Superior temporal gyrus (tissue), 1 donor: Measurements from ENCODE around the gene TIRAP.
A peak's percentile ranks its signal among the peaks of the same experiment; 100 is the strongest.
"Not testable (repeated sequence)": the region's sequence is repeated elsewhere in the genome, so short reads cannot be mapped to it uniquely, and the experiment has no call there.

Experiments used
- DNase-seq: peaks from one replicate; pipeline ENCODE4 v3.0.0-alpha.2; 2016; ENCODE audit errors: extremely low spot score

Gene TIRAP, protein sequence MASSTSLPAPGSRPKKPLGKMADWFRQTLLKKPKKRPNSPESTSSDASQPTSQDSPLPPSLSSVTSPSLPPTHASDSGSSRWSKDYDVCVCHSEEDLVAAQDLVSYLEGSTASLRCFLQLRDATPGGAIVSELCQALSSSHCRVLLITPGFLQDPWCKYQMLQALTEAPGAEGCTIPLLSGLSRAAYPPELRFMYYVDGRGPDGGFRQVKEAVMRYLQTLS

DNA sequence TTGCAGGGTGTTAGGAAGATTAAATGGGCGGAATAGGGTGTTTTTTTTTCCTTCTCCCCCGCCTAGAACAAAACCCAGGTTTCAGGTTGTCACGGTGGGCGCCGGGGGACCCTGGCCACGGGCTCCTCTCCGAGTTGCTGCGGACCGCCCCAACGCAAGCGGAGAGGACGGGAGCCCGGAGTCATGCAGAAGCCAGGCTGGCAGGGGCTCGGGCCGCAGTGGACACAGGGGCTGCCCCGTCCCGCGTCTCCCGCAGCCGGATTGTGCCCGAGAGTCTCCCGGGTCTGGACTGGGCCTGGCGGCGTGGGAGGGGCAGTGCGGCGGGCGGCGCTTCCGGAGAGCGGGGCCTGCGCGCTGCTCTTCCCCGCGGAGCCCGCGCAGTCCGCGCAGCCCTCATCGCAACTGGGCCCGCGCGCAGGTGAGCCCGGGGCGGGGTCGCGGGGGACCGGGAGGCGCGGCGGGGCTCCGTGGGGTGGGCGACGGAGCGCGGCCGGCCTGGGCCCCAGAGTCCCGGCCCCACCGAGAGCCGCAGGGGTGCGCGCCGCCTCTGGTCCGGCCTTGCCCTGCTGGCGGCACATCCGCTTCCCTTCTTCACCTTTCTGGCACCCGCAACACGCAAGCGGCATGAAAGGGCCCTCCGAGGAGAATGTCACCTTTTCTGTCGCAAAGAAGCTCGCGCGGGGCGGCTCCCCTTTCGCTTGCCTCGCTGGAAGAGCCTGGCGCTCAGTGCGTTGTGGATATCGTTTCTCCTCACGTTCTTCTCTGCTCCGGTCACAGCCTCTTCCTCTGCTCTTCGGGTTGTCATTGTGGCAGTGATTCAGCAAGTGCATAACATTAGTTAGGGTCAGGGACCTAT is at the start of gene TIRAP:
Gene TIRAP (plus strand): TSS at position 358 of the 856 bp plus-strand sequence. CDS start 7,802 bp downstream, outside the sequence.
- peak; percentile 51 for DNase-seq

DNA sequence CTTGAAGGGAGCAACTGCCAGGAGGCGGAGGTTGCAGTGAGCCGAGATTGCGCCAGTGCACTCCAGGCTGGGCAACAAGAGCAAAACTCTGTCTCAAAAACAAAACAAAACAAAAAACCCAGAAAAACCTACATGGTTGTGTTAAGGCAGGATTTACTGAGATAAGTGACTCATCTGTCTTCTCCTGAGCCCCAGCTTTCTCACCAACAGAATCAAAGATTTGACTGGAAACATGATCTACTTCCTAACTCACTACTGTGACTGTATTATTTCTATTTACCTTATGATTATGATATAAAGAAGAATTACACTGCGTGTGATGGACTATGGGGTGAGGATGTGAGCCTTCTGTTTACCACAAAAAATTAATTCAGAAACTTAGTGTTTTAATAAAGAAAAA is 49.5 kb upstream of the TIRAP start:
- DNase-seq, result no peak

DNA sequence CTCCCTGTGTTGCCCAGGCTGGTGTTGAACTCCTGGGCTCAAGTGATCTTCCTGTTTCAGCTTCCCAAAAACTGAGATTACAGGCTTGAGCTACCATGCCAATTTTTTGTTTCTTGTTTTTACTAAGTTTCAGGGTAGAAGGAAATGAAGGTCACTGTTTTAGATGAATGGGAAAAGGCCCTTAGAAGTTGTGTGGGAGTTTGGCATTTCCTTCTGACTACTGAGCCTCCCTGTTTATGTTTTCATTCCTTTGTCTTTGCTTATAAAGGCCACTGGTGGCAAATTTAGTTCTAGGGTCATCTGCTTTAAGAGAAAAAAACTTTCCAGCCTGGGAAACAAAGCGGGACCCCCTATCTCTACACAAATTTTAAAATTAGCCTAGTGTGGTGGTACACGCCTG is 36.3 kb upstream of the TIRAP start:
- DNase-seq, result no peak

DNA sequence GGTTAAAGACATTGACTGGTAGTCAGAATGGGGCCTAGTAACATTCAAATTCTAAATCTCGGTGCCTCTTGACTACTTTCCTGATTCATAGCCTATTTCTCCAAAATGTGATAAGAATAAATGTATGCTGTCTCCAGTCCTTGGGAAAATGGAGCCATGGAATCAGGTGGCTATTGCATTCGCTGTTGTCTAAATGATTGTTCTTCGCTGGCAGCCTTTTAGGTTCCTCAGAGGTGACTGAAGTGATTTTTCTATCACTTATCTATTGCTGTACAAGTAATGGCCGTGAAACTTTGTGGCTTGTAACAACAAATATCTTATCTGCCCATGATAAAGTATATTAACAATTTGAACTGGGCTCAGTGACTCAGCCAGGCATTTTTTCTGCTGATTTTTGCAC is 29.6 kb upstream of the TIRAP start:
- no peak for DNase-seq

DNA sequence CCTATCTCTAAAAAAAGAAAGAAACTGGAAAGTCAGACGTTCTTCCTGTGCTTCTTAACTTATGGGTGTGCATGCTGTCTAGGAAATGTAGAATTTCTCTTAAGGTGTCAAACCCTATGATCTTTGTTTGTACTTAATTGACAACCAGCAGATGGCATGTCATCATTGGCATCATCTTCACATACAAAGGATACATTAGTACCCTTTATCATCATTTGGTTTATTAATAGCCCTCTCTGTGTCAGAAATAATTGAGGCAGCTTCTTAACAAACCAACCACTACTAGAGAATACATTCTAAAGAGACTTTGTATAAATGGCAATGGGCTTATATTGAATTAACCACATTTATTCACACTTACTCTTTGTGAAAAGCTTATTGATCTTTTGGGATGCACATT is 28.1 kb upstream of the TIRAP start:
- no peak for DNase-seq

DNA sequence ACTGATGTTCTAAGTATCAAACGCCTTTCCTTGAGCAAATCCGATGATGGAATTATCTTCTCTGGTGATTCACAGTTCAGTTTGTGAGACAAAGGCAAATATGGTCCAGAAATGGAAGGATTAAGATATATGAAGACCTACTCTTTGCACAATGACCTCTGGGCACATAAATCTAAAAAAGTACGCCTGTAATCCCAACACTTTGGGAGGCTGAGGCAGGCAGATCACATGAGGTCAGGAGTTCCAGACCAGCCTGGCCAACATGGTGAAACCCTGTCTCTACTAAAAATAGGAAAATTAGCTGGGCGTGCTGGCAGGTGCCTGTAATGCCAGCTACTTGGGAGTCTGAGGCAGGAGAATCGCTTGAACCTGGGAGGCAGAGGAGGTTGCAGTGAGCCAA is 27.4 kb upstream of the TIRAP start:
- DNase-seq, result not testable (repeated sequence)

DNA sequence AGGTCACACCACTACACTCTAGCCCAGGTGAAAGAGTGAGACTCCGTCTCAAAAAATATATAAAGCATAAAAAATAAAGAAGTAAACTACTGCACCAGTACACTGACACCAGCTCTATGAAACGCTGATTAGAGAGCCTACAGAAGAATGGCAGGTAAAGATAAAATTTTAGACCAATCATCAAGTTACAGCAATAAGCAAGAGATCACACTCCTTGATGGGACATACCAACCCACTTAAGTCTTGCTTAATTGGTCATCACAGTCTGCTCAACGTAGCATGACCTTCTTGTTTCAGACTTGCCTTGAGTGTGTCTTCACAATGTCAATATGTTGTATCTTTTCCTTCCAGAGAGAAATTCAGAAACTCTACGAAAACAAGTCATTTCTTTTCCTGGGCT is 26.7 kb upstream of the TIRAP start:
- no peak for DNase-seq

DNA sequence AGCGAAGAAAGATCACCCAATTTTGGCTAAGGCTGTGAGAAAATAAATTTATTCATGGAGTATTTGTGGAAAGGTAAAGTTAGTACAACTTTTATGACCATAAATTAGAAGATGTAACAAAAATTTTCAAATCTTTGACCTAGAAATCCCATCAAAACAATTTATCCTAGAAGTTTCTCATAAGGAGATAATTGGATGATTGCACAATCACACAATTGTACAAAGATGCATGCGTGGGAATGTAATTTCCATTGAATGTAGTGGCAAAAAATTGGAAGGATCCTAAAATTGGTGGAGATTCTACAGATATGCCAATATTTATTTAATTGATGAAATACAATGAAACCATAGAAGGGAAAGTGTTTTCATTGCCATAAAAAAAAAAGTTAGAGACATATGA is 25.7 kb upstream of the TIRAP start:
- no peak for DNase-seq

DNA sequence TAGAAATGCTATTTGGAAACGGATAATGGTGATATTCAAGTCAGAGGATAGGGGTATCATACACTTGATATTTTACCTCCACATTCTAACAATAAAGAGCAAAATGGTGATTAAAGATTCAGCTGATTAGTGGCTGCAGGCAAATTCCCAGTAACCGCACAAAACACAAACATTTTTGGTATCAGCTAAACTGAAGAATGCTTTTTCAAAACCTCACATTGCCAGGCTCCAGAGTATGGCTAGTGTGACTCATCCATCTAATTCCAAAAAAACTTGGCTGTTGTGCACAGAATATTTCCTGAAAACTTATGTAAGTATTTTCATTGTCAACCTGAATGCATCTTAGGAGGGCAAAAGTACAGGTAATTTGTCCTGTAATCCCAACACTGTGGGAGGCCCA is 25.1 kb upstream of the TIRAP start:
- peak; percentile 55 for DNase-seq

DNA sequence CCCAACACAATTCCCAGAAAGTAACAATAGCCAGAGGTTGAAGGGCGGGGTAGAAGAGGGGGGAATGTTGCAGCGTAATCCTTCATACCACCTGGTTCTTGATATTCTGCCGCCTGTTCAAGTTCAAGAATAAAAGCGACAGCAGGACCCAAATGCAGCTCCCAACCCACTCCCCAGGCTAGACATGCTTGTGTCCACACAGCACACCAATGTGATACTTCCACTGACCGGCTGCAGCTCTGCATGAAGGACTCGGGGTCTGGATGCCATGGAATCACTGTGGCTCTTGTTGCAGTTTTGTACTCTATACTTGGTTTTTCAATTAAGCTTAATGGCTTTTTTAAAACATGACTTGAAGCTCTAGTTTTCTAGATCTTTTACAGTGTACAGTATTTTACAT is 20.7 kb upstream of the TIRAP start:
- DNase-seq, result no peak

DNA sequence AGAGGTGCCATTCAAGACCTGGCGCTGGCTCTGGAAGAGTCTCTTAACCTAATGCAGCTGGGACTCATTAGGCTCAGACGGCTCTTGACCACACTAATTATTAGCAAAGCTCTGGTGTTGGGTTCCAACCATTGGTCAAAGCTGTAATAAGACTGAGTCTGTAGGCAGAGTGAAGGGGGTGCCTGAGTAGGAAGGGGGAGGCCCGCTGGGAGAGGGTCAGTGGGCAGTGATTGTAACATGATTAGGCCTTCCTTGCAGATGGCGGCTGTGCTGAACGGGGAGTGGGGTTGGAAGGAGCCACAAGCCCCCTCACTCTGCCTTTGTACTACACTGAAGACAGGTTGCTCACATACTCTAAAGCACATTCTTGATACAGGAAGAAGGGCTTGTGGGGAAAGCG is 19.4 kb upstream of the TIRAP start:
- DNase-seq, result no peak

DNA sequence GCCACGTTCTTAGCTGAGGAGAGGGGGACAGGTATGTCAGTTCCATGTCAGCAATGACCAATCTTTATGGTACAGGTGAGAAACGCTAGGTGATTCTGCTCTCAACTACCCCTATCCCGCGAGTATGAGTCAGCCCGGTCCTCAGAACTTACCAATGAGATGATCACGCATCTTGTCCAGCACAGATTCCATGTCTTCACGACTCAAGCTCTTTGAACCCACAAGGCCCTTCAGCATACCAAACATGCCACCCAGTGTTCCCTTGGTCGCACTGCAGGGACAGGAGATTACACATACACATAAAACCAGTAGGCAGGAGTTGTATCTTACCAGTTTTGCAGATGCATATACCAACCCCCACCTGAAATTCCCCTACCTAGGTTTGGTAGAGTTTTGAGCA is 17.1 kb upstream of the TIRAP start:
- DNase-seq, result no peak

DNA sequence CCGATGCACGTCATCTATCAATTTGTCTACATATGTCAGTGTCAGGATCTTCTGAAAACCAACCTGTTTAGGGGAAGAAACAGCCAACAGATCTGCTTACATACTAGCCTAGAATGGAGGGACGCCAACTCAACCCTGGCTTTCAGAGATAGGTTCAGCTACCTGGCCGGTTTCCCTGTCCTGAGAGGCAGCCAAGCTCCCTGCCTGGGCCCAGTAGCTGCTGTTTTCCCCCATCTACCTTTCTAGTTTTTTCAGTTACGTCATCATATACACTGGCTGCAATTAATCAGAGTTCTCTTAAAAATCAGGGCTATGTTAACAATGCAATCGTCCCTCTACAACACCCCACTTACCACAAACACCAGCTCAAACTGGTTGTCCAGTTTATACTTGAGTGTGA is 15.2 kb upstream of the TIRAP start:
- DNase-seq, result no peak

DNA sequence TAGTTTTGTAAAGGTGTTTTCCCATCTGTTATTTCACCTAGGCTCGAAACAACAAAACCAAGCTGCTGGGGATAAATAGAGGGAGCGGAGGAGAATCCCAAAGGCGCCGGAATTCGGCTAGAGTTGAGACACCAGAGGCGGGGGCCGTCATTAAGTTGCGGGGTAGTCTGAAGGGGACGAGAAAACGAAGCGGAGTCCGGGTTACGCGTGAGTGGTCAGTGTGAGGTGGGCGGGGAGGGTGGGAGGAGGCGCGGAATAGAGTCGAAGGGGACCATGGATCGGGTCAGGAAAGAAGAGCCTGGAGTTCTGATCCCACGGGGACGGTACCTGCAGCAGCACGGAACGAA is 14.6 kb upstream of the TIRAP start:
- peak; percentile 9 for DNase-seq

DNA sequence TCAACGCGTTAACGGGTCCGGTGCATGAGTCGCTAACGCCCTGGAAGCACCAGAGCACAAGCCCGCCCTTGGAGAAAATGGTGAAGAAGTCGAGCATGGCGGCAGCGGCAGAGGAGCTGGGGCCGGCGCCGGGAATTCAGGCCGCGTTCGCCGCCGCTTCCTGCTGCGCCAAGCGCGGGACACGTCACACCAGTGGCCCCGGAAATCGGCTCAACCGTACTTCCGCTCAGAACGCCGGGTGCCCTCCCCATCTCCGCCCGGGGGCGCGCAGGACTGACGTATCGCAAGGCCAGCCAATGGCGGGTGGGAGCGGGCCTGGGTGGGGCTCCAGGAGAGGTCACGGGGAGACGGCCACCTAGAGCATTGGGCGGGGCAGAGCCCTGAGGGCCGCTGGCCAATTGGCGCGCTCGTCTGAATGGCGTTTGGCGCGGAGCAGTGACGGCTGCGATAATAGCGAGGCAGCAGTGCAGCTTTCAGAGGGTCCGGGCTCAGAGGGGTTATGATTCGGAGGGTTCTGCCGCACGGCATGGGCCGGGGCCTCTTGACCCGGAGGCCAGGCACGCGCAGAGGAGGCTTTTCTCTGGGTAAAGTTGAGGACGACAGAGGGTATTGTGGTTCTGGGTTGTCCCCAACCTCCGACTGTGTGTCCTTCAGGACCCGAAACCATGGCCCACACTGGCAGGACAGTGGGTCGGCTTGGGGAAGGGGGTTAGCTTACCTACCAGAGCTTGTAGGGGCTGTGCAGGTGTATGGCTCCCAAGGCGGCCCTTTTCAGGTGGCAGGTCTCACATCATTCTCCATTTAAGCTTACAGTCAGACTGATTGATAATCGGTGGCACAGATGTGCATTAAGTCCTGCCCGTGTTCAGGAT is 13.9 kb upstream of the TIRAP start, which contains the start of the genes FOXRED1 and SRPRA:
Gene FOXRED1 (plus strand): TSS at position 447 of the 872 bp plus-strand sequence. CDS start 53 bp downstream, at position 500.
Gene SRPRA (minus strand): TSS at position 188 of the 872 bp plus-strand sequence. CDS start 91 bp downstream, at position 97.
- peak; percentile 99 for DNase-seq

DNA sequence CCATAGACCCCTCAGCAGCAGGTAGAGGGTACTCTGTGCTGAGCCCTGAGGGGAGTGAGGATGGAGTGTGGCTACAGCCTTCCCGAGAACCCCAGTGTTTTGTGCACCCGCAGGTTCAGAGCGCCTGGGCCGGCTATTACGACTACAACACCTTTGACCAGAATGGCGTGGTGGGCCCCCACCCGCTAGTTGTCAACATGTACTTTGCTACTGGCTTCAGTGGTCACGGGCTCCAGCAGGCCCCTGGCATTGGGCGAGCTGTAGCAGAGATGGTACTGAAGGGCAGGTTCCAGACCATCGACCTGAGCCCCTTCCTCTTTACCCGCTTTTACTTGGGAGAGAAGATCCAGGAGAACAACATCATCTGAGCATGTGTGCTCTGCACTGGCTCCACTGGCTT is 5.6 kb upstream of the TIRAP start:
- no peak for DNase-seq

DNA sequence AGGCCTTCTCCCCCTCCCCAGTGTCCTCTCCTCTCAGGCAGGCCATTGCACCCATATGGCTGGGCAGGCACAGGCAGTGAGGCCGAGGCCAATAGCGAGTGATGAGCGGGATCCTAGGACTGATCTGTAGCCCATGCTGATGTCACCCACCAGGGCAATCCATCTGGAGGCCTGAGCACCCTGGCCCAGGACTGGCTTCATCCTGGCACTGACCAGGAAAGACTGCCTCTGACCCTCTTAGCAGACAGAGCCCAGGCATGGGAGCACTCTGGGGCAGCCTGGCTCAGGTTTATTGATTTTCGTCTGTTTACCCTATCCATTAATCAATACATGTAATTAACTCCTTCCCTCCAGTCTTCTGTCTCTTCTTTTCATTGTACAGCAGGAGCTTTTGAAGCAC is 5.1 kb upstream of the TIRAP start:
- DNase-seq, result no peak

DNA sequence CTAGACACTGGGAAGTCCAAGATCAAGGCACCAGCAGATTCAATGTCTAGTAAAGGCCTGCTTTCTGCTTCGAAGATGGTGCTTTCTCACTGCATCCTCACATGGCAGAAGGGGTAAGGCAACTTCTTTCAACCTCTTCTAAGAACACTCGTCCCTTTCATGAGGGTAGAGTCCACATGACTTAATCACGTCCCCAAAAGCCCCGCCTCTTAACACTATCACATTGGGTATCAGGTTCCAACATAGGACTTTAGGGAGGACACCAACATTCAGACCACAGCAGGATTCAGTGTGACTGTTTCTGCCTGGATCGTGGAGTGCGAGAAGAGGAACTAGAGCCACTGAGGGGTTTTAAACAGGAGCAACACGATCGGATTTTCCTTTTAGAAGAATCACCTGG is 3.7 kb upstream of the TIRAP start:
- DNase-seq, result no peak

DNA sequence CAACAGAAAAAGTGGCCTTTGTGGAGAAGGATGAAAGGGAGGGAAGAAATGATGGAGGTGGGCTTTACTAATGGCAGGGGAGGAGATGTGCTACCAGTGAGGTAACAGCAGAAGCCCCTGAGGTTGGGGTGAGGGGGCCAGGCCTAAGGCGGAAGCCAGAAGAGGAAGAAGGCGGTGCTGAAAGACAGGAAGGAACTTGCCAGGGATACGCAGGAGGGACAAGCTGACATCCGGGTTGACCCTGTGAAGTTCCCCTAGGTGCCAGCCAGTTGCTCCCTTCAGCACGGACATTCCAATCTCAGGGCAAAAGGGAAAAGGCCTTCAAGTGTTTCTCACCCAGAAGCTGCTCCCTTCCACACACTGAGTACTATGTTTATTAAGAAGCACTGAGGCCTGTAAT is 2.3 kb upstream of the TIRAP start:
- no peak for DNase-seq

DNA sequence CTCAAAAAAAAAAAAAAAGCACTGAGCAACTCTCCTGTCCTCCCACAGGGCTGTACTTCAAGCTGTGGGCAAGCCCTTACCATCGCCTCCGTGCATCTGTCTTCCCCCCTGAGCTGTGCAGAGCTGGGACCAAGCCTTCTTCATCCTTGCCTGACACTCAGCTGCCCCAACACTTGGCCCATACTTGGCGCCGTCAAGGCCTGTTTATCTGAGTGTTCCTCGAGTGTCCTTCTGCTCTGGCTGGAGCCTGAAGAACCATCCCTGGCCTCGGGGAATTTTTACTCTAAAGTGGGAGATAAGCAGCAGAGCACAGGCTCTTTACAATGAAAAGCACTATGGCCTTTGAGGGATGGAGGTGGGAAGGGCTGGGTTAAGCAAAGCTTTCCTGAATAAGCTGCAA is 1.6 kb upstream of the TIRAP start:
- no peak for DNase-seq

DNA sequence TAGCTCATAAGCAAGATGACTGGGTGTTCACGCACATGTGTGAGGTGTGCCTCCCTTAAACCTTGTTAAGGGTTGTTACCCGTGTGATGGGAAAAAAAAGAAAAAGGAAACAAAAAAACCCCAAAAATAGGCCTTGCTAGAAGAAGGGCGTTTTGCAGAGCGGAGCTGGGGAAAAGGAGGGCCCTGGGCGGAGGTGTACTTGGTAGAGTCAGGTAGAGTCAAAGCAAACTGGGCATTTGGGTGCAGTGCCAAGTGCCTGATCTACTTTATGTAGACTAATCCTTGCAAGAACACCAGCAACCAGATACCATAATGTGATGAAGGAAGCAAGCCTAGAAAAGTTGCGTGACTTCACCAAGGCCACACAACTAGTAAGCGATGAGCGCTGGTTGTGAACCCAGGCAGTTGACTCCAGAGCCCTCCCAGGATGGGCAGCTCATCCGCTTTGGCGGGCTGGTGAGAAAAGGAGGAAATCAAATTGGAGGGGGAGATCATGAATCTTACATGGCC is 1.2 kb upstream of the TIRAP start:
- no peak for DNase-seq

DNA sequence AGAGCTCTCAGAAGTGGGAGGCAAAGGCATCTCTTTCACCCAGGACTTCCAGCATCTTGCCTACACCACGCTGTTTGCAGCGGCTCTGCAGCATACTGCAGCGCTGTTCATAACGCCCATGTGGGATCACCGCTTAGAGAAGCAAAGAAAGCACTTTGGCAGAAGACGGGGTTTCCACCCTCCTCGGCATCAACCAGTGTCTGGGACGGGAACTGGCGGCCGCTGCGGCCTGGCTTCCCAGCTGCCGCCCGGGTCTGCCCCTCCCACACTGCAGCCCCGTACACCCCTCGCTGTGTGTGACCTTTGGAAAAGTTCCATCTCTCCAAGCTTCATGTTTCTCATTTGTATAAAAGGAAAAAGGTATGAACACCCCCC is 545 bp upstream of the TIRAP start:
- peak; percentile 47 for DNase-seq
